GM08714 (cell line): ENCODE data around the gene IFI44.

Experiments used
- H3K4me3 ChIP-seq: fragments of 200-500 bp; sonication (Bioruptor generic); 2 replicates; pipeline ENCODE4 v1.5.1; 2014; ENCODE audit warnings: mild to moderate bottlenecking, low read length, inconsistent platforms
- ZNF274 ChIP-seq: IDR thresholded peaks from 2 replicates; pipeline ENCODE4 v1.6.1; 2012; ENCODE audit warnings: mild to moderate bottlenecking, low read depth, low read length

The IFI44 gene

DNA sequence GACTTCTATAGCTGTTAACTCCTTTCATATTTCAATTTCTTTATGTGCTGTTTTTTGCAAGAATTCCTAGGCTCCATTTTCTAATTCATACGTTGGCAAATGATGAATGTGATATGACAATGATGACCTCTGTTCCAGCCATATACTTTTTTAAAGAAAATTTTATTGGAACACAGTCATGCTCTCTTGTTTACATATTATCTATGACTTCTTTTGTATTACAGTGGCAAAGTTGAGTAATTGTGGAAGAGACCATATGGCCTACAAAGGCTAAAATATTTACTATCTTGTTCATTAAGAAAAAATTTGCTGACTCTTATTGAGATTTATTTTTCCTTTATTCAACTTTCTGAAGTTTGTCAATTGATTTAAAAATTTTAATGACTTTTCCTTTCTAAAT, 22.3 kb upstream of the IFI44 start:
- TF ChIP-seq ZNF274 = no peak
- no peak overlapping the region; the same call in 1 of the 2 replicates for H3K4me3 ChIP-seq

DNA sequence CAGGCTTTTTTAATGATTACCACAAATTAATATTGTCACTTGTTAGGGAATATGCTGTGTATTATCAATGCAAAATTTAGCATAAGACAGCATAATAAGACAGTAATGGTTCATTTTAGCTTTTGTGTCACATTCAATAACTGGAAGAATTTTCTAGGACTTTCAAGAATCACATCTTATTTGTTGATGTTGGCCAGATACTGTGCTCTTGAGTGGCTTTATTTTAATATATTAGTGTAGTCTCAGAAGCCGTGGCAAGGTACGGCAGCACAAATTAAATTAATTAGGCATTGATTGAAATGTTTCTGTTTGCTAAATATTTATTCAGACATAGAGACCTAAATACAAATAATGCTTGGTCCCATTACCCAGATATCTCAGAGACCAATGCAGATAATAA, 19.0 kb upstream of the IFI44 start:
- no peak overlapping the region for H3K4me3 ChIP-seq
- TF ChIP-seq ZNF274 = no peak

DNA sequence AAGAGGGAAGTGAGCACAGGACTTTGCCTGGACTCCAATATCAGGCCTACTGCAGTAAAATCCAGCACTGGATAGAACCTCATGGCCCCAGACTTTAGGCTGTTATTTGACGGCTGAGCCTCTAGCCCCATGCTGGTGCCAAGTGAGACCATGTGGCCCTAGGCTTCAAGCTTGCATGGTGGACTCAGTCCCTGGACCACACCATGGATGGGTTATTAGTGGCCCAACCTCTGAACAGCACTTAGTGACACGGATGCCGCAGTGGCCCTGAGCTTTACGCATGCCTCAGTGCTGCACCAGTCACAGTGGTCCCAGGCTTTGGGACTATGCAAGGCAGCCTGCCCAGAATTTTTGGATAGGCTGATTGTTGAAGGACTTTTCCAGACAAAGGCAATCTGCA, 16.4 kb upstream of the IFI44 start:
- no peak for TF ChIP-seq ZNF274
- H3K4me3 ChIP-seq = no peak overlapping the region

DNA sequence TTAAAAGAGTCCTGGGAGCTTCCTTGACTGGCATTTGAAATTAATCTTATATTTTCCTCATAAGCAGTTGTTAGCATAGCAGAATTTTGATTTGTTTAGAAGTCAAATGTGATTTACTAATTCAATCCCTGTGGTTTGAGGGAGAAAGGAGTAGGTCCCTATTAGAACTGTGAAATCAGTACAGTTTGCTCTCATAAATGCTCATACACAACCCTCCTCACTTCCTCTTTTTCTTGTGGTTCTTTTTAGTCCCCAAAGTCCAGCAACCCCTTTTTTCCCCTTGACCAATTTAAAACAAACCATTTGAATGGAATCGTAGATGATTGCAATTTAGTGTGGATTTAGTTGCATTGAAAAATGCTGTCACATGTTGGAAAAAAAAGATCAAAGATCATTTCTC, 9.2 kb upstream of the IFI44 start:
- no peak for TF ChIP-seq ZNF274
- no peak overlapping the region for H3K4me3 ChIP-seq

DNA sequence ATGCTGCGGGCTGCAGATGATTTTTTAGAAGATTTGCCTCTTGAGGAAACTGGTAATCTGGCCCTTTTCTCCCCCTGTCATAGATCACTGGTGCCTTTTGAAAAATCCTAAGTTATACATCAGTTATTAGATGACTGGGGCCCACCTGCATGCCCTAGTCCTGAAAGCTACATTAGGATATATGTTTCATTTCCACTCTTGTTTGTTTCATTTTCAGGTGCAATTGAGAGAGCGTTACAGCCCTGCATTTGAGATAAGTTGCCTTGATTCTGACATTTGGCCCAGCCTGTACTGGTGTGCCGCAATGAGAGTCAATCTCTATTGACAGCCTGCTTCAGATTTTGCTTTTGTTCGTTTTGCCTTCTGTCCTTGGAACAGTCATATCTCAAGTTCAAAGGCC, 8.1 kb upstream of the IFI44 start:
- no peak overlapping the region for H3K4me3 ChIP-seq
- TF ChIP-seq ZNF274 = no peak

DNA sequence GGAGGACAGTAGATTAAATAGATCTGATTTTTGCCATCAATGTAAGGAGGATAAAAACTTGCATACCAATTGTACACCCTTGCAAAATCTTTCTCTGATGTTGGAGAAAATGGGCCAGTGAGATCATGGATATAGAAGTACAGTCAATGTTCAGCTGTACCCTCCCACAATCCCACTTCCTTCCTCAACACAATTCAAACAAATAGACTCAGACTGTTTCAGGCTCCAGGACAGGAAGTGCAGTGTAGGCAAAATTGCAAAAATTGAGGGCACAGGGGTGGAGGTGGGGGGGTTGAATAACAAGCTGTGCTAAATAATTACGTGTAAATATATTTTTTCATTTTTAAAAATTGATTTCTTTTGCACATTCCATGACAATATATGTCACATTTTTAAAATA, 3.9 kb upstream of the IFI44 start:
- H3K4me3 ChIP-seq = no peak overlapping the region
- TF ChIP-seq ZNF274 = no peak

DNA sequence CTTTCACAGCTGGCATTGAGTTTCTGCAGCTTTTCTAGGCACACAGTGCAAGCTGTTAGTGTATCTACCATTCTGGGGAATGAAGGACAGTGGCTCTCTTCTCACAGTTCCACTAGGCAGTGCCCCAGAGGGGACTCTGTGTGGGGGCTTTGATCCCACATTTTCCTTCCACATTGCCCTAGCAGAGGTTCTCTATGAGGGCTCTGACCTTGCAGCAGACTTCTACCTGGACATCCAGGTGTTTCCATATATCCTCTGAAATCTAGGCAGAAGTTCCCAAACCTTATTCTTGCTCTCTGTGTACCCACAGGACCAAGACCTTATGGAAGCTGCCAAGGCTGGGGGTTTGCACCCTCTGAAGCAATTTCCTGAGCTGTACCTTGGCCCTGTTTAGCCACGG, 2.4 kb upstream of the IFI44 start:
- no peak overlapping the region for H3K4me3 ChIP-seq
- TF ChIP-seq ZNF274 = no peak

DNA sequence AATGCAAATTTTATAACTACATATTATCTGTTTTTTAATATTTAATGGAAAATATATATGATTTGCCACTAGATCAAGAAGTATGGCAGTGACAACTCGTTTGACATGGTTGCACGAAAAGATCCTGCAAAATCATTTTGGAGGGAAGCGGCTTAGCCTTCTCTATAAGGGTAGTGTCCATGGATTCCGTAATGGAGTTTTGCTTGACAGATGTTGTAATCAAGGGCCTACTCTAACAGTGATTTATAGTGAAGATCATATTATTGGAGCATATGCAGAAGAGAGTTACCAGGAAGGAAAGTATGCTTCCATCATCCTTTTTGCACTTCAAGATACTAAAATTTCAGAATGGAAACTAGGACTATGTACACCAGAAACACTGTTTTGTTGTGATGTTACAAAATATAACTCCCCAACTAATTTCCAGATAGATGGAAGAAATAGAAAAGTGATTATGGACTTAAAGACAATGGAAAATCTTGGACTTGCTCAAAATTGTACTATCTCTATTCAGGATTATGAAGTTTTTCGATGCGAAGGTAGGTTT, 556 bp downstream of the IFI44 start:
- TF ChIP-seq ZNF274 = no peak
- peak overlapping the region; percentile 98 for H3K4me3 ChIP-seq

DNA sequence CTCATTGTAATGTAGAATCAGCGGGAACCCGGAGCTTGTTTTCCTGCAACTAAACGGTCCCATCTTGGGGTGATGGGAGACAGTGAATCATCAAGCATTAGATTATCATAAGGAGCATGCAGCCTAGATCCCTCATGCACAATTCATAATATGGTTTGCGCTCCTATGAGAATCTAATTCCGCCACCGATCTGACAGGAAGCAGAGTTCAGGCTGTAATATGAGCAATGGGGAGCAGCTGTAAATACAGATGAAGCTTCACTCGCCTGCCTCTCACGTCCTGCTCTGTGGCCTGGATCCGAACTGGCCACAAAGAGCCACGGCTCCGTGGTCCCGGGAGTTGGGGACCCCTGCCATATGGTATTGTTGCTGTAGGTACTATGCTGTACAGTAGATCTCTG, 1.6 kb downstream of the IFI44 start:
- H3K4me3 ChIP-seq = peak overlapping the region; percentile 98
- TF ChIP-seq ZNF274 = no peak

DNA sequence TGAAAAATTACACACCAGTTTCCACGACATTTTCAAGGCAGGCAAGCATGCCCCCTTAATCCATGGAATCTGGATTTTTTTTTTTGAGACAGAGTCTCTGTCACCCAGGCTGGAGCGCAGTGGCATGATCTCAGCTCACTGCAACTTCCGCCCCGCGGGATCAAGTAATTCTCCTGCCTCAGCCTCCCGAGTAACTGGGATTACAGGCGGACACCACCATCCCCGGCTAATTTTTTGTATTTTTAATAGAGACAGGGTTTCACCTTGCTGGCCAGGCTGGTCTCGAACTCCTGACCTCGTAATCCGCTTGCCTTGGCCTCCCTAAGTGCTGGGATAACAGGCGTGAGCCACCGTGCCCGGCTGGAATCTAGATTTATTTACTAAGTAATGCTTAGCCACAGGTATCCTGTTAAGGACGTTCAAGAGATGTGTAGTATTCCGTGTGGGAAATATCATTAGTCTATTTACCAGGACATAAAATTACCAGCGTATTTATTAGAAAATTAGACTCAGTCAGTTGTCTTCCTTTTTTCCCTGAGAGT, 2.5 kb downstream of the IFI44 start:
- H3K4me3 ChIP-seq = peak overlapping the region; percentile 98
- TF ChIP-seq ZNF274 = no peak

DNA sequence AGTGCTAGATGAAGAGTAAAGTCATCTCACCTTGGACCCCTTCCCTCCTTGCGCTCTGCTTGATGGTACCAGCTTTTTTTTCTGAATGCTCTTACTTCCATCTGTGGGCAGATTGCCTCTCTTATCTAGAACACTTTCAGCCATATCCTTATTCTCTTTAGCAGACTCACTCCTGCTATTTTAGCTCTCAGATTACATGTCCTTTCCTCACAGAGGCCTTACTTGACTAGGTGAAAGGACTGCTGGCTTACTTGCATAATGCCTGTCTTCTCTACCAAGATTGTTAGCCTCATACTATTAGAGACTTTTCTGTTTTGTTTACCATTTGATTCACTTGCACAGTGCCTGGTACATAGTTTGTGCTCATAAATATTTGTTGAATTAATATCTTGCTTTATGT, 9.3 kb downstream of the IFI44 start:
- TF ChIP-seq ZNF274 = no peak
- no peak overlapping the region for H3K4me3 ChIP-seq

DNA sequence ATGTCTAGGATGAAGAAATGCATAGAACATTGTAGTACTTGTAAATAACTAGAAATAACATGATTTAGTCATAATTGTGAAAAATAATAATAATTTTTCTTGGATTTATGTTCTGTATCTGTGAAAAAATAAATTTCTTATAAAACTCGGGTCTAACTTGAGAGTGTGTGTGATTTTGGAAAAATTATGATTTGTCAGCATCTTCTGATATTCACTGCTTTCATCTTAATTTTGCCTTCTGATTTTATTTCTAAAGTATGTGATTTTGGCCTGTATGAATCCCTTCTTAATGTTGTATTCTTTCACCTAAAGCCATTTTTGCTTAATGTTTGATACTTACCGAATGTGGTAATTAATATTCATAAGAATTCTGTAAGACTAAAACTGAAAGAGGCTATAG, 14.3 kb downstream of the IFI44 start:
- H3K4me3 ChIP-seq = no peak overlapping the region
- no peak for TF ChIP-seq ZNF274

DNA sequence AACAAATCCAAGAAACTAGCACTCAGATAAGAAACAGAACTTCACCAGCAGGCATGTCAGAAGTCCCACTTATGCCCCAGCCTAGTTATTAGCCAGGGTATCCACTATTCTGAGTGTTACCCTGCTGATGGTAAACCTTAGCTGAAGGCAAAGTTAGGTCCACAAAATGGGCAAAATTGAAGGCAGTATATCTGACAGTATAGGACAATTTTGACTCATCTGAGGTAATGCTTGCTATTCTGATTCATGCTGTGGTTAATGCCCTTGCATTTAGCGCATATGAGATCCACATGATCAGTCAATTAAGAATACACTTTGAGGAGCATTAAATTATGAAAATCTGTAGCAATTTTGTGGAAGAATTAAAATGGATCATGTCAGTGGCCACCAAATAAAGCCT, 15.1 kb downstream of the IFI44 start:
- no peak overlapping the region for H3K4me3 ChIP-seq
- no peak for TF ChIP-seq ZNF274

DNA sequence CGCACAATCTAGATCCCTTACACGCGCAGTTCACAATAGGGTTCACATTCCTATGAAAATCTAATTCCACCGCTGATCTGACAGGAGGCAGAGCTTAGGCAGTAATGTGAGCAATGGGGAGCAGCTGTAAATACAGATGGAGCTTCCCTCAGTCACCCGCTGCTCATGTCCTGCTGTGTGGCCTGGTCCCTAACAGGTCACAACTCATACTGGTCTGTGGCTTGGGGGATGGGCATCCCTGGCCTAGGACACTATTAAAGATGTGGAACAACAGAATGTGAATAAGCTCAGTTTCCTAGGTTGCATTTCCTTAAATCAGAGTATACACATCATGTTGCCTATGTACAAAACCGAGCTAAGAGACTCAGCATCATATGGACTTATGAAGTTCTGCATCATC, 16.2 kb downstream of the IFI44 start:
- no peak for TF ChIP-seq ZNF274
- H3K4me3 ChIP-seq = no peak overlapping the region

DNA sequence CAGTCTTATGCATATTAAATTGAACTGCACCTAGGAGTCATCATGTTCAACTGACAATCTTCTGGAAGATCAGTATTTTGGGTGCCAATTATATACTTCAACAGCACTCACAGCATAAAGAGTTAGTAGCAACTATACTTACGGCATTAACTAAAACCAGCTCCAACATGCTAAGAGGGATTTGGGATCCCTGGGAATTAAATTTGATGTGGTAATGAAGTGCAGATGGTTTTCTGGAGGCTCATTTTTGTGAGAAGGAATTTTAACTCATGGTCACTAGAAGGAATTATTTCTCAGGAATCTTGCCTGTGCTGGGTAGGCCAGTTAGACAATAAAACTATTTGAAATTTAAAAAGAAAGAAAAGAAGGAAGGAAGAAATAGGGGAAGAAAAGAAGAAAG, 18.3 kb downstream of the IFI44 start:
- no peak for TF ChIP-seq ZNF274
- H3K4me3 ChIP-seq = no peak overlapping the region

DNA sequence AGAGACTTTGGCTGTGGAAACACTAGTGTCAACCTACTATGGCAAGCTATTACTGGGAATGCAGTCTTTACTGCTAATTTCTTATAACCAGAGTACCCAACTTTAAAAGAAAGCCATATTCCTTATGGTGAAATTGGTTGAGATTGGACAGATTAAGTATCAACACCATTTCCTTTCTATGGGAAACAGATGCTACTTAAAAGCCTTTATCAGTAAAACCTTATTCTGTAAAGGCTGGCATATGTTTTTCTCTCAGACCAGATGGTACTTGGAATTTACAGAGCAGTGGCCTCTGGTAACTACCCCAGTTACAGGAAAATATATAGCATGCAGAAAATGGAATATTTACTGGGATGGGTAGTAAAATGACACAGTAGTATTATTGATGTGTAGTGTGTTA, 18.8 kb downstream of the IFI44 start:
- no peak overlapping the region for H3K4me3 ChIP-seq
- TF ChIP-seq ZNF274 = no peak
